Measurements from ENCODE around the gene AFDN.

Gene AFDN

DNA sequence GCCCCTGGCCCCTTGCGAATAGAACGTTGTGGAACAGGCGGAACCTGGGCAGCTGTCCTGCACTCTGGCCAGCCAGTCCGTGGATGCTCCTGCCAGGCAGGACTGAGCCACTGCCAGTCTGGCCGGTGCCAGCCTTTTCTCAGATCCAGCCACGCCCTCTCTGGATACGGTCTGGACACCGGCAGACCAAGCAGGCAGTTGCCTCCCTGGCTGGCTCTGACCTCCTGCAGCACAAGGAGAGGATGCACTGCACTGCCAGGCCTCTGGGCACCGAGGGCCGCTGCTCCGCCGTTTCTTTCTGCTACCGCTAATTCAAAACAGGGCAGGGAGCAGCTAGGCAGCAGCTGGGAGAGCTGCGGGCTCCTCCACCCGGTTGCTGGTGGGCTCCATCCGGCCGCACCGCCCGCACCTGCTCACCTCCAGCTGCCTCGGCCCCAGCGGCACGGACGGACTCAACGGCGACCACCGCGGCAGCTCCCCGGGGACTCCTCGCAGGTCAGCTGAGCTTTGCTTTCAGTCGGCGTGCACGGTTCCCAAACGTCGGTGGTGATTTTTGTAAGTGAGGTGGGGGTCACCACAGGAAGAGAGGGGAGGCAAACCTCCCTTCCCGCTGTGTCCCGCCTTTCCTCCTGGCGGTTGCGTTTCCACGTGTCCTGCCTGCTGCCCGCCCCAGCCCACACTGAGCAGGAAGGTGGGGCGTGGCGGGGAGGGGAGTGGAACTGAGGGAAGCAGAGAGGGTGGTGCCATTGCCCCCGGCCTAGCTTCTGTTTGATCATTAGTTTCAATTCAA lies 30.3 kb upstream of the AFDN start:
- no peak for DNase-seq

DNA sequence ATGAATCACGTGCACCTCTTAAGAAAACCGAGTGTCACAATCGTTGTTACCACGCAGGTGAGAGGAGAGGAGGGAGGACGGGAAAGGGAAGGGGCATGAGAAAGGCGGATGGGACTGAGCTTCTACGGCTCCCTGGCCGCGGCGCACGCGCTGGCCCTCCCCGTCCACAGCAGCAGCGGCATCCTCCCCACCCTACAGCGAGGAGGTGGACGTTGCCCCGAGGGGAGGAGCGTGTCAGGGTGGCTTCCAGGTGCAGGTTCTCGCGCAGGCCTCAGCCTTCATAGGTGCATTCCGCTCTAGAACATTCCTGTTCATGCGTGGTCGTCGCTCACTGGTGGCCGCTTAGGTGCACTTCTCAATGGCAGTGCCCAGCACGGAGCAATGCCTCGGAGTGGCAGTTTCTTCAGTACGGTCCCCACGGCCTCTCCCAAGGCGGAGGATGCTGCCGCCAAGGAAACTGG lies 29.7 kb upstream of the AFDN start:
- DNase-seq: no peak

DNA sequence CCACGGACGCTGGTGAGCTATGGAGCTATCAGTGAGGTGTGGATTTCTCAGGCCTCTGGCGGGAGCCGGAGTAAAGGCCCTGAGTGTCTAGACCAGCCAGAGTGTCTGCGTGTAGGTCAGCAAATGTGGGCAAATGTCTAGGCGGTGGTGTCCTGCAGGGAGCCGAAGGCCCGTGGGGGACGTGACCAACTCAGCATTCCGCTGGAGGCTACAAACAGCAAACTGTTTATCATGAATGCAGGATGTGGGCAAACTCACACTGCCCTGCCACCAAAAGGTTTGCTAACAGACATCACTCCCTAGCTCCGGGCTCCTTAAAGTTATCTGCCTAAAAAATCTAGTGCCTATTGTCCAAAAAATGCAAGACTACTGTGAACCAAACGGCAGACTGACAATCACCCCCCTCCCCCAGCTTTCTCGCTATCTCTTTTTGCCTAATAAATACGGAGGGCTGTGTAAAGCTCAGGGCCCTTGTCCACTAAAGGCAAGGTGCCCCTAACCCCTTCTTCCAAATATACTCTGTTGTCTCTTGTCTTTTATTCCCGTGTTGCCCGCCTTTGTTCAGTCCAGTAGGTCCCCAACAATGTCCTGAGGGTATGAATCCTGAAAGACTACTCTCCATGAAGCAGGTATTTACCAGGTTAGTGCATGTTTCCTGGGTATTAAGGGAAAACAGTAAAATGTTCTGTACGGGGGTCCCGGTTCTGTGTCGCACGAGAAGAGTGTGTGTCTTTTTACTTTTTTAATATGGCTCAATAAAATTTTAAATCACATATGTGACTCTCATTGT lies 29.0 kb upstream of the AFDN start:
- DNase-seq: no peak

DNA sequence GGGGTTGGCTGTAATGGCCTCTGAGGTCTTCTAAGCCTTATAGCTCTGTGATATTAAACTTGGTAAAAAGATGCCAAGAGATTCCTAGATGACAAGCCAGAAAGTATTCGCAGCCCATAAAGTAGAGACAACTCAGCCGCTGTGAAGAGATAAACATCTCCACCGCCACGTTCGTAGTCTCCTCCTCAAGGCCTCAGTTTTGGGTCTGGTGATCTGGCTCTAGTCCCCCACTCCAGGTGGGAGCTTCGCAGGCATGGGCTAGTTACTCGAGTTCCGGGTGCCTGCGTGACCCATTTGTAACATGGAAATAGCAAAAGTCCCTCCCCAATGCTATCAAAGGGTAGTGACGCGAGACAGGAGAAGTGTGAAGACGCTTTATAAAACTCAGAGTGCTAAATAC lies 28.3 kb upstream of the AFDN start:
- DNase-seq: no peak

DNA sequence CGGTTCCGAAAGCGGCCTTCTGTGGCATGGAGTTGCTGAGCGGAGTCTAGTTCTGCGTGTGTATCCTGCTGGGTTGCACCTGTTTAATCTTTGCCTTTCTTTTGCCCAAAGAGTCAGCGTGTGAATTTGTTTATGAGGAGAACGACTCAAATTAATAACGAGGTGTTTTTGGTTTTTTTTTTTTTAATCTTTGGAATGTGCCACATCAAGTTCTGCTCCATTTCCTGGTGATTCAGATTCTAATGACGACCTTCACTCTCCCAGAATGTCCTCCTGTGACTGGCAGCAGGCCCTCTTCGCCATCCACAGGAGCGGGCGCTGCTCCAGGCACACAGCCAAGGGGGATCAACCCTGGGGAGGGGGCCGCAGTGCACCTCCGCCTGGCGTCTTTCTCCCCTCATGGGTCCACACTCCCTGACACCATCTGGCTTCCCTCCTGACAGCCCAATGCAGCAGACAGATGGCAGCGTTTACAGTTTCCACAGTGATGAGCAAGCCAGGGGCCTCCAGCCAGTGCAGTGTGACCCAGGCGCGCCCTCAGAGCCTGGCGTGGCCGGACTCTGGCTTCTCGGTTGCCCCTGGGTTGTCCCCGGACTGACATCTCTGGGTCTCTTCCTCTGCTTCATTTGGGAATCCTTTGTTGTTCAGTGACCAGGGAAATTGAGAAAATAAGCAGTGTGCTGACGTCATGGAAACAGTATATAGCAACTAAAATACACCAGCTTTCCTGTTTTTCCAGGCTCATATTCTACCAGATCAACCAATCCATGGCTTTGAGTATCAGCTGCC lies 27.5 kb upstream of the AFDN start:
- DNase-seq: no peak

DNA sequence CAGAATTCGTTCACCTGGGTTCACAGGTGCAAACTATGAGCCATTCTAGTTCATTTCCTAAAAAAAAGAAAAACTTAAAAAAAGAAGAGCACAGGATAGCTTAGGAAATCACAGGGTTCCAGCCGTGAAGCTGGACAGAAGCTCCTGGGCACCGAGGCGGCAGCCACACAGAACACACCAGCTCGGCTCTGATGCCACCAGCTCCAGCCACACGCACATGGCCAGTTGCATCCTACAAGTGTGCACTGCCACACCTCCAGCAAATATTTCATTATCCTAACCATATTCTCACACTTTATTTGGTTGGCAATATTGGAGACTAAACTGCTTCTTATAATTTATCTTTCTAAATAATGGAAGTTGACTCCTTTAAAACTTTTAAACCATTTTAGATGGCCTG lies 26.2 kb upstream of the AFDN start:
- DNase-seq: no peak

DNA sequence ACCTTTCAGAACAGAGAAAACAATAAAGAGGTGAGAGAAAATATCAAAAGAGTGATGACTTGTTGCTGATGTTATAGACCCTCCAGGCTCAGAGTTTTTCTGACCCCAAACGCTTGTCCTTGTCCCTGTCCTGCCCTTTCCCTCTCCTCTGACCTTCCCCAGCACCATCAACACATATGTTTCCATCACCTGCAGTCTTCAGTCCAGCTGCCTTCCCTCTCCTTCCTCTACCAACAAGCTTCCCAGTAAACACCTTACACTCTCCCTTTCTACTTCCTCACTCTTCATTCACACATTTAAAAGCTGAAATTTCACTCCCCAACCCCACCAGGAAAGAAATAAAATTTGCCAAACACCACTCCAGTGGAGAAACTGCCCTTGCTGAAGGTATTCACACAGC lies 25.4 kb upstream of the AFDN start:
- DNase-seq: no peak

DNA sequence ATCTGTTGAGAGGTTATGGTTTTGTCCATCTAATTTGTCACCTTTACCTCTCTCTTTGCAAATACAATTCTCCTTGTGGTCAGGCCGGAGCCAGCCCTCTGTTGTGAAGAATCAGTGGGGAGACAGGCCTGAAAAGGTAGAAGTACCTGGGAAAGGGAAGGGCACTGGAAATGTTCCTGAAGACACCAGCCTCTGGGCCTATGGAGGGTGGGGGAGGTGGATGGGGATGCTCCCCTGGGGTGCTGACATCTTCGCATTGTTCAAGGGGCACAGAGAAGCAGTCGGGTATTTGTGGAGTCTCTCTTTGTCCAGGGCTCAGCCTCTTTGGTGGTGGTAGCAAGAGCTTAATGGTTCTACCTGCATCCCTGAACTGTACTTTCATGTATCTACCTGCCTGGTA lies 24.4 kb upstream of the AFDN start:
- no peak for DNase-seq

DNA sequence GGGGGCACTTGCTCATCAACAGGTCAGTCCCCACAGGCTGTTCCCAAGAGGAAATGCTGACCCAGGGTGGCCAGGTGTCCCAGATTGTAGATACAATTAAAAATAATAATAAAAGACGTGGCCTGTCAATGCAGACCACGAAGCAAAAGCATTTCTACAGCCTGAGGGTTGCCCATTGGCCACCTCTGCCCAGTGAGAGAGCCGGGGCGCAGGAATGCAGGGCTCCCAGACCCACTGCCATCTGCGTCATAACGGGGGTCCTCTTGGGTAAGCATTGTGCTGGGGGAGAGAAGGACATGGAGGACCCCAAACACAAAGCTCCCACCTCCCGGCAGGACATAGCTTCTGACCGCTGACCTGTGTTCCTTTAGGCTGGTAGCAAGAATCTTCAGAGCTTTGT lies 22.9 kb upstream of the AFDN start:
- no peak for DNase-seq

DNA sequence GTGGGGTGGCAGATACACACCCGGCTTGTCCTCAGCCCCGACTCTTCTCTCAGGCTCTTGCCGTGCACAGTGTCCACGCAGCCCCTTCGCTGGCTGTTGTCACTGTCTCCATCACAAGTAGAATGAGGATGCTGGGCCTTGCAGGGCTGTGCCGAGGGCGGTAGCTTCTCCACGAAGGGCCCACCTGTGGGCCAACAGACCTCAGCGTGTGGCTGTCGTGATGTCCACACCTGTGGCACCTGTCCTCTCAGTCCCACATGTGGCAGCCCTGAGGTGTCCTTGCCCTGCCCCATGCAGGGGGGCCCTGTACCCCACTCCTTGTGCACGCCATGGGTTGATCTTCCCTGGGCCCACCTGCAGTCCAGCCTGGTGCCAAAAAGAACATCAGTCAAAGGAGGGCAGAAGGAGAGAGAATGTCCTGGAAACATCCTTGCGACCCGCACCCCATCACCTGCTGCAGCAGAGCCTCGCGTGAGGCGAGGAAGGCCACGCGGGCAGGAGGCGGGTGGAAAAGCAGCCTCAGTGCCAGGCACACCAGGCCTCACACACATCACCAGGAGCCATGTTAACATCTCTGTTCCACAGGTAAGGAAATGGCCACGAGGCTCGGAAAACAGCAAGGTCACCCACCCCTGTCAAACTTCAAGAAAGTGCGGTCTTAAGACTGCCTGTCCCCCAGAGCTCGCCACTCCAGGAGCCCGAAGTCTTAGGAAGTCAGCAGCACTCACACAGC lies 22.3 kb upstream of the AFDN start:
- DNase-seq: no peak

DNA sequence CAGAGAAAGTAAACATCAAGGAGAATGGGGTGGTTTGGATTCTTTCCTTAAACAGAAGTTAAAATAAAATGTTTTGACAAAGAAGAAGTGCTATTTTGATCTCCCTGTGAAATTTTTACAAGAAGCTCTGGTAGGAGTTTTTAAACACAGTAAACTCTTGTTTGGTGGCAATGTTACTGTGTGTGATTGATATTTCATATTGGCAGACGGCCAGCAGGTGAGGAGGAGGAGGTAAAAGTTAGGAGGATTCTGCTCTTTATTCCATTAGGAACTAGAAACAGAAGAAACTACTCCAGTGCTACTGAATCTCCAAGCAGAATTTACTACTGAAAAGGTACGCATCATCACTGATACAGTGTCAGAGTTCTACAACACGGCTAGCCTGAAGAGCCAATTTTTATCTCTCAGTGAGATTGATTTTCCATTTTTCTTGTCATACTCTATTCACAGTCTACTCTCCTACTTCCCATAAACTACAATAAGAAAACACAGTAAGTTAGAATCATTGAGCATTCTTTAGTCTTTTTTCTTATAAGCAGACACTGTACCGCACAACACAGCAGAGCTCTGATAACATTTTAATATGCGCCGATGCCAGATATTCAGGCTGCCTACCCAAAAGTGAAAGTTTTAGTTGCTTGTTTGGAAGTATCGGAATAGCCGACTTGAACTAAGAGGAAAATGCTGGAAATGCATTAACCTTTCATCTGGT lies 21.2 kb upstream of the AFDN start:
- DNase-seq: no peak

DNA sequence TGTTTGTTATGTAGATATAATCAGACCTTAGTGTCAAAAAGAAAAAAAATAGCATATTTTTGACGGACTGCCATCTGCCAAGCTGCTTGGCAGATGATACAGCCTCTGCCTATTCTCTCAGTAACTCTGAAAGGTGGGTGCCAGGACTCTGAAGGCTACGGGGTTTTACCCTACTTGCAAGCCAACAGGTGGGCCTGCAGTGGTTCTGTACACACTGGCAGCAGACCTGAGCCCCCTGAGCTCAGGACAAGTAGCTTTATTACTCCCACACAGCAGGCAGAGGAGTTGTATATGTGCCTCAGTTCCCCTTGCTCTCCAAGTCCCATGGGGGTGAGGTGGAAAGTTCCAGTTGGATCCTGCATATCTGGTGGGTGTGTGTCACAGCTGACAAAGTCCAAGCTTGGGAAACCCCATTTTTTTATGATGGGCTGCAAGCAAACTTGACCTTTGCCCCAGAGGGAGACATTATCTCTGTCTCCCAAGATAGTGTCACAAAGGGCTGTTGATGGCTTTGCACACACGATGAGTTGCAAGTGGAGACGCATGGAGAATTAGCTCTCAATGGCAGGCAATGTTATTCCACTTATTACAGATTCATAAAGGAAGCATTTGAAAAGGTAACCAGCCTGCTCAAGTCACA lies 20.5 kb upstream of the AFDN start:
- DNase-seq: no peak

DNA sequence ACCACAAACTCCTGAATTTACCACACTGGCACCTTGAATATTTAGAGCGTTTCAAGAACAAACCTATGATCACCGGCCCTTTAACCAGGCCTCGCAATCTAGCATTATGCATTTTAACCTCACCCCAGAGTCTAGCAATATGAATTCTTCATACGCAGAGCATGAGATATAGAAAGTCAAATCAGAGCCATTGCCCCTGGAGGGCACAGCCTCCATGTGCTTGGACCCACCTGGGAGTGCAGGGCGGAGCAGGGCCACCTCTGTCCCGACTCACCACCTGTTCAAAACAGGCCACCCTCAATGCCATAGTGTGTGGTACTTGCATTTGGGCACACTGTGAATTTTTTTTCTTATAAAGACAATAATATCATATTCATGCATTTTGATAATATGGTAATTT lies 19.5 kb upstream of the AFDN start:
- no peak for DNase-seq

DNA sequence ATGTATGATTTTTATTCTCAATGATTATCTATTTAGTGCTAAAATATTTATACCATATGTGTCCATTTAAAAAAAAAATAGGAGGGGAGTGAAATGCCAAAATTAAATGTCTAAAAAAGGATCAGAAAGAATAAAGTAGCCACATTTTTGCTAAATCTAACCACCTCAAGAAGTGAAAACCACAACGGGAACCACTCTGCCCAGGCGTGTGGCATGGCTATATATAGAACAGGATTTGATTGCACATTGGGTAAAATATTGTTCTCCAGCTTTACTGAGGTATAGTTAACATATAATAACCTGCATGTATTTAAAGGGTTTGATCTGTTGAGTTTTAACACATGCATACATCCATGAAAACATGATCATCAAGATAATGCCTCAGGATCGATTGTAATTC lies 19.0 kb upstream of the AFDN start:
- no peak for DNase-seq

DNA sequence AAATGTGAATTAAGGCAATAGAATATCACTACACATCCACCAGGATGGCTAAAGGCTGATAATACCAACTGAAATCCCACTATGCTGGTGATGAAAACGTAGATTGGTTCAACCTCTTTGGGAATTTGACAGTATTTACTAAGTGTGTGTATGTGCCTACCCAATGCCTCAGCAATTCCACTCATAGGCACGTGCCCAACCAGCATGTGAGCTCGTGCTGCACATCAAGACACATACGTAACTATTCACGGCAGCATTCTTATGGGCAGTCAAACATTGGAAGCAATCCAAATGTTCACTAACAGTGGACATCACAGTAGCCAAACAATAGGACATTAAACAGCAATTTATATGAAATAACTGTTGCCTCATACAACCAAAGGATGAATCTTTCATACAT lies 15.7 kb upstream of the AFDN start:
- no peak for DNase-seq

DNA sequence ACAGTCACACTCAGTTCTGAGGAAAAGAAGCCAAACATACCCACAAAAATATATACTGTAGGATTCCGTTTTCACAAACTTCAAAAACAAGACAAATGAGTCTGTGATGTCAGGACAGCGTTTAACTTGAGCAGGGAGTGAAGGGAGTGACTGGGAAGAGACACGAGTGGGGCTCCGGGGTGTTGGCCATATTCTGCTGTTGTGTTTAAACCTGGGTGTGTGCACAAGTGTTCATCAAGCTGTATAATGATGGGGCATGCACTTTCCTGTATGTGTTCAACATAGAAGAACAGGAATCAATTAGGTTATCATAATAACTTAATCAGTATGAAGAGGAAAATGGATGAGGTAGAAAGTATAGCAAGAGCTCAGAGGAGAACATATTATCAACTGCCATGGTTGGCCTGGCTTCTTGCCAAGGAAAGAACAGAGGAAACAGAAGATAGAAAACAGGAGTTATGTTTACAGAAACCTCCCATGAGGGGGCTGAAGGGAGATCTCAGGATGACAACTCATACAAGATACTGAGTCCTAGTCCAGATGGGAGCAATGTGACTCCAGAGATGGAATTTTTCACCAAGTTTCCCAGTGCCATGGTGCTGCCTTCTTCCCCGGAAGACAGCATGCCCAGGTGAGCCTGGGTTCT lies 15.1 kb upstream of the AFDN start:
- peak; percentile 38 for DNase-seq

DNA sequence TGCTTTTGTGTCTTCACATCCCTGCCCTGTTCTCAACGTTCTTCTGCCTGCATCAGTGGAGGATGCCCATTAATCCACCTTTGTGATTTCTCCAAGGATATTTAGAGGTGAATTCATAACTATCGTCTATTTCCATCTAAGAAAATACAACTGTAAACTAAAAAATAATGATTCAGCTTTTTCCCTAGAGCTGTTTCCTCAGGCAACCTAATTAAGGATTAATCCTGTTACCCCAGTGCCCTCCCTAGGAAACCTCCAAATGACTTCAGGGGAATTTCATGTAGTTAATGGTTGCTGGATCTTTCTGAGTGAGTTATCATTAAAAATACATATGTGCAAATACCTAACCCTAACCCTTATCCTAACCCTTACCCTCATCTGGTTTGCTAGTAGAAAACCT lies 14.6 kb upstream of the AFDN start:
- DNase-seq: no peak

DNA sequence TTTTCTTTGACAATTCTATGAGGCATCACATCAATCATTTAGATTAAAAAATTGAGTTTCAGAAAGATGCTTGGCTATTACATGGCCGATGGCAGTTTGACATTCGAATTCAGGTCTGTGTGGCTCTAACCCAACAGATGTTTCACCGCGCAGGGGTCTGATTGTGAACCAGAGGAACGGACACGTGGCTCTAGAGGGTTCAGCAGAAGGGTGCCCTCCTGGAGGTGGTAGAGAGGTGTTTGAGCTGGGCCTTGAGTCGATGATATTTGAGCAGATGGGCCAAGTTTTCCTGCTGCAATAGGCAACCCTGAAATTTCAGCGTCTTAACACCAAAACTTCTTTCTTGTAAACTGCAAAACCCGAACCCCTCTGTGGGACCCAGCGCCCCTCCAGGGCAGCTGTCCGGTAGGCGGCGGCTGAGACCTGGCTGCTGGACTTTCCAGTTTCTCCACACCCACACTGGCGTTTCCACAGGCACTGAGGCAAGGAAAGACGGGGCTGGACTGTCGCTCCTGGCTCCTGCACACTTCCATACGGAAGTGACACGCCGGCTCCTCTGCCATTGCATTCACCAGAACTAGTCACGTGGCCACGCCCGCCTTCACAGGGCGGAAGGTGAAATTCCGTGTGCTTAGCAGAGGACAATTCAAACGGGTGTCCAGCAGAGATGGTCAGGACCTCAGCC lies 11.3 kb upstream of the AFDN start:
- no peak for DNase-seq

DNA sequence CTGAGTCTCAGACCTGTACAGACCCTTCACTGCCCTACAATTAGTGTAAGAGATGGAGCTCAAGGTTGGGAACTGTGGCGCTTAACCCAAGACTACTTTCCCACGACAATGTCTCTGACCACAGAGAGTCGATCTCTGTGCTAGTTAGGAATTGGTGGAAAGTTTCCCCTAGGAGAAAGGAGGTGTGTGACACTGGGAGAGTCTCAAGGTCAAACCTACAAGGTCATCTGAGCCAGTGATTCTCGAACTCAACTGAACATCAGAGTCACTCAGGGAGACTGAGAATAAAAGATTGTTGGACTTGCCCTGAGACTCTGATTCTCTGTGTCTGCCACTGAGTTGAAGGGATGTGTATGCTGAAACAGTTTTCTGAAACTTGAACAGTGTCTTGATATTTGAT lies 9.7 kb upstream of the AFDN start:
- no peak for DNase-seq

DNA sequence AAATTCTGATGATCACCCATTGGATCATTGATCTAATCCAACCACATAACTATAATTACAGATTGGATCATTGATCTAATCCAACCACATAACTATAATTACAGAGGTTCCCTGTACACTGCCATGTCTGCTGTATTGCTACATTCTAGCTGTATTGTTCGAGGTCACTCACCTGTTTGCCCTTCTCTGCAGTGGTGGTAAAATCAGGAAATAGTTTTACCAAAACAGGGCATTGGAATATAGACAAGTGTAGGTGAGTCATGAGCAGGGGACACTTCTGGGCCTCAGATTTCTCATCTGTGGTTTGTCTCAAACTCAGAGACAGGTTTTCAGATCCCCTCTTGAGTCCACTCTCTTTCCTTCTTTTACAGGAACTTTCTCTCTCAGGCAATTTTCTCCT lies 9.0 kb upstream of the AFDN start:
- no peak for DNase-seq

DNA sequence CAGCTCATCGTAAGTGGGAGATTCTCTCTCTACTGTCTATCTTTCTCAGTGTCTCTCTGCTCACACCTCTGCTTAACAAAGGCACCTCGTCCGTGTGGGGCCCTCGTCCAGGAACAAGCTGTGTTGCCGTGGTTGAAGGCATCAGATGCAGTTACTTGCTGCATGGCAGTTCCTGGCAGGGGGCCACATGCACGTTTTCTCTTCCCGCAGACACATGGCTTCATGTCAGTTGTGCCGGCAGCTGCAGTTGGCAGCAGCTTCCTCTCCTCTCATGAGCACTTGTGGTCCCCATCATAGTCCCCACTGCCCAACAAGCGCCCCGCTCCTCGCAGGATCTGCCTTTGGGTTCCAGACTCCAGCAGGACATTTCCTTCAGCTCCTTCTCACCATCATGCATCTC lies 7.1 kb upstream of the AFDN start:
- no peak for DNase-seq
